ENCODE data around the gene AIM2.
"Not testable (repeated sequence)": the region's sequence is repeated elsewhere in the genome, so short reads cannot be mapped to it uniquely, and the experiment has no call there.

AIM2 gene

GRCh38 chr1:159121526-159121925, 45.0 kb upstream of the AIM2 start:
- Histone ChIP-seq H3K27me3 (ENCODE audit: low read length) (no peaks in the 10 kb centered on the region), H3K9me3 (ENCODE audit: insufficient read depth, low read length) (no peaks in the 10 kb centered on the region), H3K79me2 (ENCODE audit: insufficient read depth, low read length) (no peaks in the 10 kb centered on the region), H3K27ac (ENCODE audit: low read depth, low read length) (no peak overlapping the region), H3K4me2 (ENCODE audit: low read depth, low read length, poor library complexity, severe bottlenecking) (no peak overlapping the region), H3K9me2 (replicated peaks; ENCODE audit: insufficient read depth, low read length) (no peaks in the 10 kb centered on the region; the same call in 1 of the 2 replicates), H2AFZ (ENCODE audit: low read depth, low read length, severe bottlenecking) (no peak overlapping the region), H3K4me3 (ENCODE audit: insufficient read depth, low read length, poor library complexity, severe bottlenecking) (no peak overlapping the region), H3K9ac (ENCODE audit: low read length) (no peak overlapping the region), H3K36me3 (ENCODE audit: low read length) (no peaks in the 10 kb centered on the region), H3F3A (ENCODE audit: insufficient read depth) (no peaks in the 10 kb centered on the region), H4K20me1 (ENCODE audit: low read depth, low read length) (no peaks in the 10 kb centered on the region)
- TF ChIP-seq CTCF (IDR thresholded peaks at IDR 0.05; ENCODE audit: insufficient read depth, low read length, poor library complexity, severe bottlenecking), result no peak
- no peak for TF ChIP-seq EZH2phosphoT487 (conservative IDR thresholded peaks at IDR 0.05; ENCODE audit: low read length)

- Histone ChIP-seq H3K4me2 (ENCODE audit: low read depth, low read length, poor library complexity, severe bottlenecking) (no peak overlapping the region), H3F3A (ENCODE audit: insufficient read depth) (no peaks in the 10 kb centered on the region), H3K27me3 (ENCODE audit: low read length) (no peaks in the 10 kb centered on the region), H3K4me3 (ENCODE audit: insufficient read depth, low read length, poor library complexity, severe bottlenecking) (no peak overlapping the region), H4K20me1 (ENCODE audit: low read depth, low read length) (no peaks in the 10 kb centered on the region), H3K79me2 (ENCODE audit: insufficient read depth, low read length) (no peaks in the 10 kb centered on the region), H2AFZ (ENCODE audit: low read depth, low read length, severe bottlenecking) (no peak overlapping the region), H3K9ac (ENCODE audit: low read length) (no peak overlapping the region), H3K27ac (ENCODE audit: low read depth, low read length) (no peak overlapping the region), H3K9me2 (replicated peaks; ENCODE audit: insufficient read depth, low read length) (no peaks in the 10 kb centered on the region; the same call in 1 of the 2 replicates), H3K36me3 (ENCODE audit: low read length) (no peaks in the 10 kb centered on the region), H3K9me3 (ENCODE audit: insufficient read depth, low read length) (no peaks in the 10 kb centered on the region)
- TF ChIP-seq CTCF (IDR thresholded peaks at IDR 0.05; ENCODE audit: insufficient read depth, low read length, poor library complexity, severe bottlenecking), result no peak
Observed at GRCh38 chr1:159120317-159120716, 43.8 kb upstream of the AIM2 start.

GRCh38 chr1:159113596-159114433, 37.2 kb upstream of the AIM2 start:
- H3K9ac ChIP-seq (ENCODE audit: low read length), result no peak overlapping the region
- H3K27me3 ChIP-seq (ENCODE audit: low read length), result no peaks in the 10 kb centered on the region
- H3K27ac ChIP-seq (ENCODE audit: low read depth, low read length), result no peak overlapping the region
- no peak overlapping the region for H2AFZ ChIP-seq (ENCODE audit: low read depth, low read length, severe bottlenecking)
- H3K4me3 ChIP-seq (ENCODE audit: insufficient read depth, low read length, poor library complexity, severe bottlenecking), result no peak overlapping the region
- no peak overlapping the region for H3K4me2 ChIP-seq (ENCODE audit: low read depth, low read length, poor library complexity, severe bottlenecking)
- H3K9me2 ChIP-seq (replicated peaks; ENCODE audit: insufficient read depth, low read length), result no peaks in the 10 kb centered on the region
- H3K79me2 ChIP-seq (ENCODE audit: insufficient read depth, low read length), result no peaks in the 10 kb centered on the region
- H3K36me3 ChIP-seq (ENCODE audit: low read length), result no peaks in the 10 kb centered on the region
- H4K20me1 ChIP-seq (ENCODE audit: low read depth, low read length), result no peaks in the 10 kb centered on the region
- H3F3A ChIP-seq (ENCODE audit: insufficient read depth), result no peaks in the 10 kb centered on the region
- H3K9me3 ChIP-seq (ENCODE audit: insufficient read depth, low read length), result no peaks in the 10 kb centered on the region
- TF ChIP-seq EZH2phosphoT487 (conservative IDR thresholded peaks at IDR 0.05; ENCODE audit: low read length) (no peak), CTCF (IDR thresholded peaks at IDR 0.05; ENCODE audit: insufficient read depth, low read length, poor library complexity, severe bottlenecking) (no peak)

GRCh38 chr1:159103021-159103420, 26.5 kb upstream of the AIM2 start:
- not testable (repeated sequence) for H4K20me1 ChIP-seq (ENCODE audit: low read depth, low read length); H3K27me3 ChIP-seq (ENCODE audit: low read length); H3K9me2 ChIP-seq (replicated peaks; ENCODE audit: insufficient read depth, low read length); H3K27ac ChIP-seq (ENCODE audit: low read depth, low read length); H3K9me3 ChIP-seq (ENCODE audit: insufficient read depth, low read length); H3K4me3 ChIP-seq (ENCODE audit: insufficient read depth, low read length, poor library complexity, severe bottlenecking); H3K79me2 ChIP-seq (ENCODE audit: insufficient read depth, low read length); H3K36me3 ChIP-seq (ENCODE audit: low read length); H3K9ac ChIP-seq (ENCODE audit: low read length); H3K4me2 ChIP-seq (ENCODE audit: low read depth, low read length, poor library complexity, severe bottlenecking); H2AFZ ChIP-seq (ENCODE audit: low read depth, low read length, severe bottlenecking); H3F3A ChIP-seq (ENCODE audit: insufficient read depth)
